DMS53 treated with DMSO at 0.1 percent for 48 hours (cell line): ENCODE measurements around the gene ZSCAN26.
A peak's percentile ranks its signal among the peaks of the same experiment; 100 is the strongest.
"Not testable (repeated sequence)": the region's sequence is repeated elsewhere in the genome, so short reads cannot be mapped to it uniquely, and the experiment has no call there.

ENCODE experiments used
- DNase-seq: peaks from one replicate; lab custom pipeline; 2025; ENCODE audit not compliant: unreplicated experiment; lab: John Stamatoyannopoulos, UW

The ZSCAN26 gene

GRCh38 chr6:28254121-28254519 is 12.8 kb upstream of the ZSCAN26 start:
- DNase-seq = no peak

GRCh38 chr6:28257042-28257441 is 9.9 kb upstream of the ZSCAN26 start:
- no peak for DNase-seq

GRCh38 chr6:28258877-28259777 is 7.8 kb upstream of the ZSCAN26 start, which contains the start of gene NKAPL:
NKAPL (plus strand) TSS chr6:28259297; CDS start chr6:28259372, 75 bp downstream.
- DNase-seq = no peak

DNA sequence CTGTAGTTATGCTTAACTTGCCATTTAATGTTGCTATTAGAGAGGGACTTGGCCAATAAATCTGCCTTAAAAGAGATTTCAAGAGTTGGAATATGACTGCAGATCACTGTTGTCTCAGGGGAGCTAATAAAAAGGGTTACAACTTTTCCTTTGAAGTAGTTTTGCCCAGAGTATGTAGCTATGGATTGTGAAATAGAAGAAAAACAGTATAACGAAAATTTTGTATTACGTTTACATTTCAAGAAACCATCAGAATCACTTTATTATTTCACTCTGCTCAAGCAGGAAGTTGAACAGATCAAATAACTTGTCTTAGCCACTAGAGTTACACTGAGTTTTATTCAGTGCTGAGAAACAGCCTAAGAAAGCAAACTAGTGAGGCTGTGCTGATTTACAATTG is 3.0 kb upstream of the ZSCAN26 start:
- no peak for DNase-seq

DNA sequence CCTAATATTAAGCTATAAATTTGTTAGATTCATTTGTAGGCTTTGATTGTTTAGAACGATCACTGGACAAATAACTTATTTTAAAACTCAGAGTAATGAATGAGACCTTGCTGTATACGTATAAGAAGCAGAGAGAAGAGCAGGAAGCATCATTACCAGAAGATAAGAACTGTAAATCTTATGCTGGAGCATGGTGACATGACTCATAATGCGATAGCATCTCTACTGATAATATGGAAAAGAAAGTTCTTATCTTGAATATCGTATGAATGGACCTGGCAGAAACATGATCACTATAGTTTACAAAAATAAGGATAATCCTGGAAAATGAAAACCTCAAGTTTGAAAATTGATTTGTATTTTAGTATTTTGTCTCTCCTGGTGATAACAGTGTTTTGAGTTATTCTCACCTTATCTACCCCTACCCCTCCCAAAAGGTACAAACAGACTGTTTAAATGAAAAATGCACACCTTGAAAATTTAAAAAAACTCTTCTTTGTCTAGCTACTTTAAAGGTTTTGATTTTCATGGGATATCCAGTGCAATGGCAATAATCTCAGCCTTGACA is 2.0 kb upstream of the ZSCAN26 start:
- no peak for DNase-seq

DNA sequence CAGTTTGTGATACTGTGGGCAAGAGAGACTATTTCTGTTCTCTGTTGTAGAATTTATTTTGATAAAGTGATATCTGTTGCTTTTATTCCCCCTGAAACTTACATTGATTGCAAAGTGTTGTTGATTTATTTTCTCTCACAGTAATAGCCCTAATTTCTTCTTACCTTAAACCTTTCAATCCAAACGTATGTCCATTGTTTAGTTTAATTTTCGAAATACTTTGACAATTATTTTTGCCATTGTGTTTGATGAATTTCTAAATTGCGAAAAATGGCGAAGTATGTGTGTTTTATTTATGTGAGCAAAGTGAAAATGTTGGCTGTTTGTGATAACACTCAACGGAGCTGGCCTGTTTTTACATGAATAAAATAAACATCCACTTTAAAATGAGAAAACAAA is 381 bp upstream of the ZSCAN26 start:
- DNase-seq = no peak

DNA sequence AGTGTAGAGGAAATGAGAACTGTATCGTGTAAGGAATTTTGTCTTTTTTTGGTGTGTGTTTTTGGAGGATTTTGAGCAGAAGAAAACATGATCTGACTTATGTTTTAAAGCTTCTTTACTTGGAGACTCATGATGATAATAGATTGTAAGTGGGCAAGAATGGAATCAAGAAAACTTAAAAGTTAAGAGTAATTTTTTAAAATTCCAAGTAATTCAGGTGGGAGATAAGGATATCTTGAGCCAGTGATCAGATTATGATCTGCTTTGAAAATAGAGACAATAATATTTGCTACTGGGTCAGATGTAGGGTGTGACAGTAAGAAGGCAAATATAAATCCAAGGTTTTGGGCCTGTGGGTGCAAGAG is 734 bp downstream of the ZSCAN26 start:
- DNase-seq = no peak

GRCh38 chr6:28269492-28269891 is 2.5 kb downstream of the ZSCAN26 start:
- no peak for DNase-seq

DNA sequence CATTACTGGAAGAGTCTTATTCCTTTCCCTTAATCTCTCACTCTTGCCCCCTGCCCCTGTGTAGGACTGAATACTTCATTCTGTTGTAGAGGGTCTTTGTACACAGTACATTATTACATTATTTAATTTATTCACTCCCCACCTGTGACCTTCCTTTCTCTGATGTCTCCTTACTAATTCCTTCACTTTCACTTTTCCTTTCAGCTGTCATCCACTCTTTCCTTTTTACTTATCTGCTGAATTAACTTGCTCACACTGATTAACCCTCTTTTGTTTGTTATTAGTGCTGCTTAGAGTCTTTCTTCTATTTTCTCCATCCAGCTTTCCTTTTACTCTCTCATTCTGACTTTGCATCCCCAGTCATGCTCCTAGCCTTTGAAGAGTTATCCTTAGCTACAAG is 7.9 kb downstream of the ZSCAN26 start:
- DNase-seq = no peak

- DNase-seq = no peak
These were observed 10.8 kb downstream of the ZSCAN26 start for GRCh38 chr6:28277746-28278145.

GRCh38 chr6:28280595-28281287 is 13.8 kb downstream of the ZSCAN26 start:
- DNase-seq = no peak

DNA sequence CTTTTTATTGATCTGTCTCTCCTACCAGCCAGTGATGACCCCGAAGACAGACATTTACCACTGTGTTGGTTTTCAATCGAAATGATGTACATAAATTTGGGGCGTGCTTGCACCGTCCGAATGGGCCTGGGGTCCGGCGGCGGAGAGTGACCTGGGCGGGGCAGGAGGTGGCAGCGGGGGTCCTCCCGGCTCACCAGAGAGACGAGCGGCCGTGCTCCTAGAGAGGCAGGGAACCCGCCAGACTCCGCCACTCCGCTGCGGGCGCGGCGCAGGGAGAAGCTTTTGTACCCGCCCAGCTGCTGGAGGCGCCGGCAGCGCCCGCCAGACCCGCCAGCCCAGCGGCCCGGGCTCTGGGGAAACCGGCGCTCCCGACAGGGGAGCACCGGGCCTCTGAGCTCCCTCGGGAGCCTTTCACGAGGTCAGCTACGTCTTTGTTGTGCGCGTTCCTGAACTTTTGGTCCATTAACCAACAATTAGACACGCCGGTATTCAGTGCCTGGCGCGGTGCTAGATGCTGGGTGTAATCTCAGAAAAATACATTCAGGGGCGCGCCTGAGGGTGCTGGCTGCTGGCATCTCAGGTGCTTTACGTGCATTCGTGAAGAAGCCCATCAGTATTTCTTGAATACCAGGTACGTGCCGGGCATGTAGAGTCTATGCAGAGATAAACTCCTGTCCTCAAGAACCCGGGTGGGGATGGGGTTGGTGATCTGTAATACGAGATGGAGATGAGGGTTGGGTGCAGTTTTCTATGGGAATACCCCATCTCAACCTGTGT is 14.5 kb downstream of the ZSCAN26 start, which contains the start of gene PGBD1:
TSS of gene PGBD1 (plus strand) at position 285 of the 777 bp plus-strand sequence. CDS start 2,242 bp downstream, outside the sequence.
- peak; percentile 54 for DNase-seq

DNA sequence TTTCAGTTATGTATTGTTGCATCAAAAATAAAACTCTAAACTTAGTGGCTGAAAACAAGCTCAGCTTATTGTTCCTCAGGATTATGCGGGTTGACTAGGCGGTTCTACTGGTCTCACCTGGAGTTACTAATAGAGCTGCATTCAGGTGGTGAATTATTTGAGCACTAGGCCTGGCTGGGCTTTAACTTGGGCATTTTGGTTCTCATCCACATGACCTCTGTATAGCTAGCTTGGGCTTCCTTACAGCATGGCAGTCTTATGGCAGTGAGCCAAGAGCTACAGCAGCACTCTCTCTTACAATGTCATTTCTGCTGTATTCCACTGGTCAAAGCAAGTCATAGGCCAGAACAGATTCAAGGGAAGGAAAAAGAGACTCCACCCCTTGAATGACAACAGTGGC is 16.0 kb downstream of the ZSCAN26 start:
- no peak for DNase-seq

GRCh38 chr6:28291573-28291972 is 24.6 kb downstream of the ZSCAN26 start:
- no peak for DNase-seq

DNA sequence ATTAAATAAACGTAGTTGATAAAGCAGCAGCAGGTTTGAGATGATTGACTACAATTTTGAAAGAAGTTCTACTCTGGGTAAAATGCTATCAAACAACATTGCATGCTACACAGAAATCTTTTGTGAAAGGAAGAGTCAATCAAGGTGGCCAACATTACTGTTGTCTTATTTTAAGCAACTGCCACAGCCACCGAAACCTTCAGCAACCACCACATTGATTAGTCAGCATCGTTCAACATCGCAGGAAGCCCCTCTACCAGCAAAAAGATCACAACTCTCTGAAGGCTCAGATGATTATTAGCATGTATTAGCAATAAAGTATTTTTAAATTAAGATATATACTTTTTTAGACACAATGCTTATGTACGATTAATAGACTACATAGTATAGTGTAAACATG is 28.4 kb downstream of the ZSCAN26 start:
- DNase-seq = no peak

DNA sequence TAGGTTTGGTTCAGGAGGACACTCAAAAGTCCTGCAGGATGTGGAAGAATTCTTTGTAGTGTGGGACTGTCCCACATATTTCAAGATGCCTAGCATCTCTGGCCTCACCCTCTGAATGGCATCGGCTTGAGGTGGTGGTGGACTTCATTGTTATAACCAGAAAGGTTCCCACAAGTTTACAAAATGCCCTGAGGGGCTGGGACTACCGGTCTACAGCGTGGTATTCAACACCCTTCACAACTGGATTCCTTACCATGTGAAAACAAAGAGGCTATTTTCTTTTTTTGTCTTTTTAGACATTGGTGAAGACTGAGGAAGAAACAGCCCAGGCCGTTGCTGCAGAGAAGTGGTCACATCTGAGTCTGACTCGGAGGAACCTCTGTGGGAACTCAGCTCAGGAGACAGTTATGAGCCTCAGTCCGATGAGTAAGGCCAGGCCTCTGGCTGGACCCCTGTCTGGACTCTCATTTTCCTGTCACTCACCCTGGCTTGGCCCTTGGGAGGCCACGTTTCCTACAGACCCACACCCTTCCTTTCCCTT is 29.6 kb downstream of the ZSCAN26 start:
- no peak for DNase-seq

GRCh38 chr6:28303570-28303969 is 36.6 kb downstream of the ZSCAN26 start:
- DNase-seq = no peak

GRCh38 chr6:28306363-28306762 is 39.4 kb downstream of the ZSCAN26 start:
- not testable (repeated sequence) for DNase-seq

- DNase-seq = no peak
These were observed 44.3 kb downstream of the ZSCAN26 start for GRCh38 chr6:28311139-28311823.

DNA sequence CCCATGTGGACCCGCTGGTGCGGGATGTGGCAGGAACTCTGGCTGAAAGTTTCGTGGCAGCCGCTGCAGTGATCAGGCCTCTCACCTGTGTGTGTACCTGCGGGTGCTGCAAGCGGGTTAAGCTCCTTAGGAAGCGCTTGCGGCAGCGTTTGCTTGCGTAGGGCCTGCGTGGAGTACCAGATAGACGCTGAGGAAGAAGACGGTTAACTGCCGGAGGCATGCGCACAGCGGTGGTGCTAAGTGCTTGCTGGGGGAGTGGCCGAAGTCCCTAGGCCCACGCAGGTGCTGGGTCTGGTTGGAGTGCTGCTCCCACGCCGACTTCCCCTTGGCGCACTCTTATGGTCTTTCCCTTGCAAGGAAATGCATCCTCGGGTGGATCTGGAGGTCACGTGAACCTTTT is 46.0 kb downstream of the ZSCAN26 start:
- no peak for DNase-seq
